HEK293 (cell line): Measurements from ENCODE around the gene NPM3.

Experiments used
- CTCF ChIA-PET: fragments of 350-600 bp; formaldehyde crosslinking; extraction: SDS; loops from one replicate; lab custom pipeline; 2021; ENCODE audit warnings: antibody characterized with exemption; lab: Yijun Ruan, JAX
- POLR2A ChIA-PET: fragments of 300-600 bp; formaldehyde crosslinking; extraction: SDS; loops from one replicate; lab custom pipeline; 2020; ENCODE audit warnings: antibody characterized with exemption, inconsistent platforms; lab: Yijun Ruan, JAX
- H3K27ac ChIP-seq: fragments of 200-500 bp; sonication (Bioruptor generic); 2 replicates; pipeline ENCODE4 v1.5.1; 2014; ENCODE audit warnings: low read depth, low read length, control low read depth, inconsistent platforms; ENCODE audit errors: extremely low read depth
- H3K36me3 ChIP-seq, 2 experiments: fragments of 200-500 bp in 1 of 2; sonication (Bioruptor generic) in 1 of 2; 1 replicate in 1 of 2; 2 replicates in 1 of 2; pipeline ENCODE4 v1.5.1; 2014 to 2017; ENCODE audit warnings: inconsistent platforms in 2 of 2, low read length in 2 of 2; ENCODE audit not compliant: control insufficient read depth in 2 of 2, insufficient read depth in 1 of 2
- H3K4me1 ChIP-seq: fragments of 200-500 bp; sonication (Bioruptor generic); 2 replicates; pipeline ENCODE4 v1.5.1; 2014; ENCODE audit warnings: mild to moderate bottlenecking, low read length, inconsistent platforms; ENCODE audit not compliant: control insufficient read depth, insufficient read depth
- H3K4me3 ChIP-seq: 2 replicates; pipeline ENCODE4 v1.5.1; 2011; ENCODE audit warnings: low read depth, mild to moderate bottlenecking, control low read depth, low read length, moderate library complexity
- H3K9me3 ChIP-seq: fragments of 200-500 bp; sonication (Bioruptor generic); 2 replicates; pipeline ENCODE4 v1.5.1; 2014; ENCODE audit warnings: low read depth, low read length, inconsistent platforms; ENCODE audit not compliant: control insufficient read depth, insufficient read depth
- FEZF1 ChIP-seq: fragments of 450-650 bp; formaldehyde crosslinking; IDR thresholded peaks from 2 replicates; pipeline ENCODE4 v1.5.1; 2016; ENCODE audit warnings: missing biosample characterization, missing genetic modification characterization
- HOXA7 ChIP-seq: sonication (generic); formaldehyde crosslinking; IDR thresholded peaks from 2 replicates; pipeline ENCODE4 v1.8.1; 2022; ENCODE audit warnings: missing genetic modification reagents, borderline replicate concordance
- IKZF3 ChIP-seq: fragments of 450-650 bp; IDR thresholded peaks from 2 replicates; pipeline ENCODE4 v1.5.0; 2018; ENCODE audit warnings: missing biosample characterization, mild to moderate bottlenecking, missing genetic modification characterization, moderate library complexity
- MEIS1 ChIP-seq: sonication (generic); formaldehyde crosslinking; IDR thresholded peaks from 2 replicates; pipeline ENCODE4 v1.8.1; 2022; ENCODE audit warnings: missing genetic modification reagents, mild to moderate bottlenecking, borderline replicate concordance
- RBAK ChIP-seq: fragments of 450-650 bp; formaldehyde crosslinking; IDR thresholded peaks from 2 replicates; pipeline ENCODE4 v1.5.1; 2016; ENCODE audit warnings: missing biosample characterization, missing genetic modification characterization
- TRIM28 ChIP-seq: IDR thresholded peaks from 2 replicates; pipeline ENCODE4 v1.6.1; 2011; ENCODE audit warnings: low read length, control low read depth, borderline replicate concordance
- YY1 ChIP-seq: fragments of 450-650 bp; formaldehyde crosslinking; IDR thresholded peaks from 2 replicates; pipeline ENCODE4 v1.5.1; 2018; ENCODE audit warnings: missing biosample characterization, missing genetic modification characterization
- ZEB2 ChIP-seq: fragments of 450-650 bp; formaldehyde crosslinking; IDR thresholded peaks from 2 replicates; pipeline ENCODE4 v1.5.1; 2016; ENCODE audit warnings: missing biosample characterization, missing genetic modification characterization
- ZFHX2 ChIP-seq: fragments of 450-650 bp; formaldehyde crosslinking; conservative IDR thresholded peaks from 2 replicates; pipeline ENCODE4 v1.5.1; 2016; ENCODE audit warnings: missing biosample characterization, missing genetic modification characterization
- ZNF138 ChIP-seq: fragments of 450-650 bp; formaldehyde crosslinking; IDR thresholded peaks from 2 replicates; pipeline ENCODE4 v1.5.1; 2016; ENCODE audit warnings: missing biosample characterization, missing genetic modification characterization, borderline replicate concordance
- ZNF155 ChIP-seq: fragments of 450-650 bp; formaldehyde crosslinking; IDR thresholded peaks from 2 replicates; pipeline ENCODE4 v1.5.1; 2016; ENCODE audit warnings: missing biosample characterization, missing genetic modification characterization
- ZNF350 ChIP-seq: fragments of 450-650 bp; formaldehyde crosslinking; IDR thresholded peaks from 2 replicates; pipeline ENCODE4 v1.5.0; 2017; ENCODE audit warnings: missing biosample characterization, mild to moderate bottlenecking, missing genetic modification characterization
- ZNF521 ChIP-seq: fragments of 450-650 bp; formaldehyde crosslinking; IDR thresholded peaks from 2 replicates; pipeline ENCODE4 v1.5.1; 2017; ENCODE audit warnings: missing biosample characterization, mild to moderate bottlenecking, missing genetic modification characterization
- ZNF585B ChIP-seq: fragments of 450-650 bp; formaldehyde crosslinking; IDR thresholded peaks from 2 replicates; pipeline ENCODE4 v1.5.1; 2016; ENCODE audit warnings: missing biosample characterization, missing genetic modification characterization
- ZNF658 ChIP-seq: fragments of 450-650 bp; formaldehyde crosslinking; IDR thresholded peaks from 2 replicates; pipeline ENCODE4; 2016; ENCODE audit warnings: missing biosample characterization, missing genetic modification characterization
- ZNF791 ChIP-seq: fragments of 450-650 bp; formaldehyde crosslinking; IDR thresholded peaks from 2 replicates; pipeline ENCODE4 v1.5.1; 2016; ENCODE audit warnings: missing biosample characterization, missing genetic modification characterization
- TF ChIP-seq, protein P1 (sequence below): fragments of 450-650 bp; formaldehyde crosslinking; IDR thresholded peaks from 2 replicates; pipeline ENCODE4 v1.5.1; 2016; ENCODE audit warnings: missing biosample characterization, missing genetic modification characterization
- TF ChIP-seq, protein P2 (sequence below): fragments of 450-650 bp; formaldehyde crosslinking; IDR thresholded peaks from 2 replicates; pipeline ENCODE4 v1.5.1; 2017; ENCODE audit warnings: missing biosample characterization, missing genetic modification characterization
- TF ChIP-seq, protein P3 (sequence below): sonication (generic); formaldehyde crosslinking; IDR thresholded peaks from 2 replicates; pipeline ENCODE4 v1.8.1; 2022; ENCODE audit warnings: mild to moderate bottlenecking, moderate library complexity, missing genetic modification reagents
- TF ChIP-seq, protein P4 (sequence below): fragments of 450-650 bp; formaldehyde crosslinking; IDR thresholded peaks from 2 replicates; pipeline ENCODE4 v1.5.1; 2016; ENCODE audit warnings: missing biosample characterization, missing genetic modification characterization, low read depth
- TF ChIP-seq, protein P5 (sequence below): fragments of 450-650 bp; formaldehyde crosslinking; IDR thresholded peaks from 2 replicates; pipeline ENCODE4 v1.5.1; 2016; ENCODE audit warnings: missing biosample characterization, missing genetic modification characterization

Gene NPM3

DNA sequence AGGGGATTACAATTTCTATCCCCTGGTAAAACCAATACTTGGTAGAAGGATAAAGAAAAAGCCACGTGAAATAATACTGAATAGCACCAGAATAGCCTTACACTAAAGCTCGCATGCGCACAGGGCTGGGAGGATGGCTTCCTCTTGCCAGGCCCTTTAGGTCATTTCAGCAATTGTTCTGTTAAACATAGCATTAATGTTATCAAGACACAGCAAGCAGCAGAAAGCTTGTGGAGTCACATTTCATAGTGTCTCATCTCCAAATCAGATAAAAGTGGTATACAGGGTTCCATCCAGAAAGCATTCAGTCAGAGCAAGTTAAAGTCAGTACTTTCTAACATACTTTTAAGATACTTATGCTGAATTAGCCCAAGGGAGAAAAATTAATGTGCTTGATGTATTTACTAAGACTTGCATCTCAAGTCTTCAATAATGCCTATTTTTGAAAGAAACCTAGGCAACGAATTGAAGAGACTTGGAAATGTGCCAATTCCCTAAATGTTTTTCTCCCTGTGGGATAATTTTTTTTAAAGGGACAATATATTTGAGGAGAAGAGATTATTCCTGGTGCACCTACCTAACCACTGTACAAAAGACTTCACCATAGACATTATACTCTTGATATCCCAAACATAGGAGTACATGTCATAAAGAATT lies 14.3 kb upstream of the NPM3 start:
- POLR2A ChIA-PET = interaction anchor here (1.6 kb wide), 1 partner anchor 21 kb away, joined by 6 read pairs; the partner anchor contains the start of gene OGA
- TF ChIP-seq IKZF3 (tag by site-specific recombination) (0 out of 2 replicates have a peak, but pooled peaks have one; percentile 35), ZEB2 (0 out of 2 replicates have a peak, but pooled peaks have one; percentile 22), YY1 (tag by site-specific recombination) (no peak)
- TF ChIP-seq, protein P1, sequence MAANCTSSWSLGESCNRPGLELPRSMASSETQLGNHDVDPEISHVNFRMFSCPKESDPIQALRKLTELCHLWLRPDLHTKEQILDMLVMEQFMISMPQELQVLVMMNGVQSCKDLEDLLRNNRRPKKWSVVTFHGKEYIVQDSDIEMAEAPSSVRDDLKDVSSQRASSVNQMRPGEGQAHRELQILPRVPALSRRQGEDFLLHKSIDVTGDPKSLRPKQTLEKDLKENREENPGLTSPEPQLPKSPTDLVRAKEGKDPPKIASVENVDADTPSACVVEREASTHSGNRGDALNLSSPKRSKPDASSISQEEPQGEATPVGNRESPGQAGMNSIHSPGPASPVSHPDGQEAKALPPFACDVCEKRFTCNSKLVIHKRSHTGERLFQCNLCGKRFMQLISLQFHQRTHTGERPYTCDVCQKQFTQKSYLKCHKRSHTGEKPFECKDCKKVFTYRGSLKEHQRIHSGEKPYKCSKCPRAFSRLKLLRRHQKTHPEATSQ (tag by site-specific recombination) = no peak
- TF ChIP-seq, protein P2, sequence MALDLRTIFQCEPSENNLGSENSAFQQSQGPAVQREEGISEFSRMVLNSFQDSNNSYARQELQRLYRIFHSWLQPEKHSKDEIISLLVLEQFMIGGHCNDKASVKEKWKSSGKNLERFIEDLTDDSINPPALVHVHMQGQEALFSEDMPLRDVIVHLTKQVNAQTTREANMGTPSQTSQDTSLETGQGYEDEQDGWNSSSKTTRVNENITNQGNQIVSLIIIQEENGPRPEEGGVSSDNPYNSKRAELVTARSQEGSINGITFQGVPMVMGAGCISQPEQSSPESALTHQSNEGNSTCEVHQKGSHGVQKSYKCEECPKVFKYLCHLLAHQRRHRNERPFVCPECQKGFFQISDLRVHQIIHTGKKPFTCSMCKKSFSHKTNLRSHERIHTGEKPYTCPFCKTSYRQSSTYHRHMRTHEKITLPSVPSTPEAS (tag by site-specific recombination) = no peak
- no peak overlapping the region for H3K27ac ChIP-seq
- no peaks in the 10 kb centered on the region for H3K9me3 ChIP-seq
- H3K4me3 ChIP-seq = no peak overlapping the region
- H3K4me1 ChIP-seq = peaks cover 3% of the 10 kb centered on the region; the same call in 1 of the 2 replicates
- CTCF ChIA-PET = interaction anchor here (0.7 to 1.5 kb wide), 7 partner anchors 16 to 212 kb away, joined by 3 to 6 read pairs (median 3); no protein-coding TSS in a partner anchor
- peaks cover 84 to 100% of the 10 kb centered on the region in 2 experiments for H3K36me3 ChIP-seq

DNA sequence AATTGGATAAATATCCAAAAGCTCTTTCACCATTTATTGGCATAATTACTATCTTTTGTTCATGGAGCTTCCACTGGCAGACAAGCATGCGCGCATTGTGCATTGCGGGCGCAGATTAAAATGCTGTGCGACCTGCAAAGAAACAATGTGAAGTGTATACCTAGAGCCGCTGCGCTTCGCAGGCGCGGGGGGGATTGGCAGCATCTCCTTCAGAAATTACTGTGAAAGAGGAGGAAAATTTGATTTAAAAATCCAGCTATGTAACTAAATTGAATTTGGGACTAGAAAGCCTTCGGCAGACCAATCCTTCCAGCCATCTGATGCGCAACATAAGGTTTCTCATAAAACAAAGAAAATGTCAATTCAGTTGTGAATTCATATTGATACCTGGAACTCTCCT lies 10.3 kb upstream of the NPM3 start:
- POLR2A ChIA-PET = no interaction called here
- CTCF ChIA-PET = interaction anchor here (2.8 kb wide), 1 partner anchor 12 kb away, joined by 16 read pairs; no protein-coding TSS in a partner anchor
- Histone ChIP-seq H3K27ac (no peak overlapping the region), H3K4me3 (no peak overlapping the region), H3K4me1 (peaks cover 3% of the 10 kb centered on the region; the same call in 1 of the 2 replicates), H3K36me3 (peaks cover 81 to 92% of the 10 kb centered on the region in 2 experiments), H3K9me3 (no peaks in the 10 kb centered on the region)
- TF ChIP-seq ZFHX2 (tag by site-specific recombination) (no peak), TRIM28 (no peak), ZNF658 (no peak), ZNF138 (tag by site-specific recombination) (no peak), ZNF791 (no peak), ZNF155 (tag by site-specific recombination) (no peak), ZNF521 (tag by site-specific recombination) (no peak), HOXA7 (no peak), RBAK (no peak), ZNF585B (tag by site-specific recombination) (no peak), FEZF1 (tag by site-specific recombination) (no peak), MEIS1 (CRISPR knock-in tag) (no peak), ZNF350 (no peak)
- TF ChIP-seq, protein P3, sequence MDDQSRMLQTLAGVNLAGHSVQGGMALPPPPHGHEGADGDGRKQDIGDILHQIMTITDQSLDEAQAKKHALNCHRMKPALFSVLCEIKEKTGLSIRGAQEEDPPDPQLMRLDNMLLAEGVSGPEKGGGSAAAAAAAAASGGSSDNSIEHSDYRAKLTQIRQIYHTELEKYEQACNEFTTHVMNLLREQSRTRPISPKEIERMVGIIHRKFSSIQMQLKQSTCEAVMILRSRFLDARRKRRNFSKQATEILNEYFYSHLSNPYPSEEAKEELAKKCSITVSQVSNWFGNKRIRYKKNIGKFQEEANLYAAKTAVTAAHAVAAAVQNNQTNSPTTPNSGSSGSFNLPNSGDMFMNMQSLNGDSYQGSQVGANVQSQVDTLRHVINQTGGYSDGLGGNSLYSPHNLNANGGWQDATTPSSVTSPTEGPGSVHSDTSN (CRISPR knock-in tag) = no peak
- TF ChIP-seq, protein P4, sequence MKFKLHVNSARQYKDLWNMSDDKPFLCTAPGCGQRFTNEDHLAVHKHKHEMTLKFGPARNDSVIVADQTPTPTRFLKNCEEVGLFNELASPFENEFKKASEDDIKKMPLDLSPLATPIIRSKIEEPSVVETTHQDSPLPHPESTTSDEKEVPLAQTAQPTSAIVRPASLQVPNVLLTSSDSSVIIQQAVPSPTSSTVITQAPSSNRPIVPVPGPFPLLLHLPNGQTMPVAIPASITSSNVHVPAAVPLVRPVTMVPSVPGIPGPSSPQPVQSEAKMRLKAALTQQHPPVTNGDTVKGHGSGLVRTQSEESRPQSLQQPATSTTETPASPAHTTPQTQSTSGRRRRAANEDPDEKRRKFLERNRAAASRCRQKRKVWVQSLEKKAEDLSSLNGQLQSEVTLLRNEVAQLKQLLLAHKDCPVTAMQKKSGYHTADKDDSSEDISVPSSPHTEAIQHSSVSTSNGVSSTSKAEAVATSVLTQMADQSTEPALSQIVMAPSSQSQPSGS (tag by site-specific recombination) = no peak
- TF ChIP-seq, protein P5, sequence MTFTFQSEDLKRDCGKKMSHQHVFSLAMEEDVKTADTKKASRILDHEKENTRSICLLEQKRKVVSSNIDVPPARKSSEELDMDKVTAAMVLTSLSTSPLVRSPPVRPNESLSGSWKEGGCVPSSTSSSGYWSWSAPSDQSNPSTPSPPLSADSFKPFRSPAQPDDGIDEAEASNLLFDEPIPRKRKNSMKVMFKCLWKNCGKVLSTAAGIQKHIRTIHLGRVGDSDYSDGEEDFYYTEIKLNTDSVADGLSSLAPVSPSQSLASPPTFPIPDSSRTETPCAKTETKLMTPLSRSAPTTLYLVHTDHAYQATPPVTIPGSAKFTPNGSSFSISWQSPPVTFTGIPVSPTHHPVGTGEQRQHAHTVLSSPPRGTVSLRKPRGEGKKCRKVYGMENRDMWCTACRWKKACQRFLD (tag by site-specific recombination) = no peak
